Measurements from ENCODE around the gene MARCHF10.

The MARCHF10 gene

DNA sequence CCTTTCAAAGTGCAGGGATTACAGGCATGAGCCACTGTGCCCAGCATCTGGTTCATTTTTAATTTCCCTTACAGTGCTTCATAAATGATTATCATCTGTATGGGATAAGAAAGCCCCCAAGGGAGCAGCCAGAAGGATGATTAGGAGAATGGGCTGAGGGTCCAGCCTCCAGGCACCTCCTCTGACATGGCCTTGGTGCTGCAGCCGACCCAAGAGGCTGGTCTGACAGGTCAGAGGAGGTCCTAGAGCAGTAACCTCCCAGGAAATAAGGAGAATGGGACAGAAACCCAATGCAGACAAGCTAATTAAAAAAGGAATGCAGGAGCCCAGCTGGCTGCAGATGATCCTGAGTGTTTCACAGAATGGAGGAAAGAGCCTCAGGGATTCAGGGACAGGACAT, 151.7 kb downstream of the MARCHF10 start:
- no peak for DNase-seq

GRCh38 chr17:62655656-62656055, 152.5 kb downstream of the MARCHF10 start:
- DNase-seq = no peak

GRCh38 chr17:62653826-62654761, 154.0 kb downstream of the MARCHF10 start:
- no peak for DNase-seq

DNA sequence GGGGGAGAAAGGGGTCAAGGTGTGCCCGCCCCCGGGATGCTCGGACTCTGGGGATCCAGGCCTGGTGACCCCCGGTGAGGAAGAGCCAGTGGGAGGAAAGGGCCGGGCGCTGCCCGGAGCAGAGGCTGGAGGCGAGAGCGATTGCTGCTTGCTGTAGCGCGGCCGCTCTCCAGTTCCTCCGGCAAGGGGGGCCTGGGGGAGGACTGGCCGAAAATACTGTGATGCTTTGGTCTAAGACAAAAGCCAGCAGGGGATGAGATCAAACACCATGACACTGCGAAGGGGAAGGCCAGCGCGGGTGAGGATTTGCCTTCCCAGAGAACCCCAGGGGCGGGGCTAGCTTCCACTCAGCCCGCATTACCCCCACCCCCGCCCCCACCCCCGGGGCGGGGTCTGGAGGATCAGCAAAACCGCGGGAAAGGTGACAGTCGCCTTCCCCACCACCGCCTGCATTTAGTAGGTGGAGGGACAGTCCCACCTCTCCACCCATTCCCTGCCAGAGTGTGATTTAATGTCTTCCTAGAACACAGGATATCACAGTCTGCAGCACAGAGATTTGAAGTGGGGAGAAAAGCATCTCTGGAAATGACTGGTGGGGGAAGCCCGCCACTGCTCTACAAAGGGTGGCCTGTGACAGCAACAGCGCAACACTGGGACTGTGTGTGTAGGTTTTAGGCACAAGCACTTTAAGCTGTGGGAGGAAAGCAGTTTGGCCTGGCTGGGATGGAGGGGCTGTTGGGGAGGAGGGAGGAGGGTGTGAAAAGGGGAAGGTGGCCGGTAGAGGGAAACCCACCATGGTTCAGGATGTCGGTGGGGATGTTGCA, 154.9 kb downstream of the MARCHF10 start:
- DNase-seq = peak; percentile 86

- DNase-seq = peak; percentile 55
Observed at GRCh38 chr17:62652251-62653001, 155.7 kb downstream of the MARCHF10 start.

Measured in NCI-H345 (cell line).